Subcutaneous adipose tissue (tissue), 4 donors: ENCODE data around the gene DAB2IP. TPM values are rescaled to one million over a fixed set of nuclear protein-coding genes. Genes with fewer than 3 reads are reported as not detected.

Experiments used
- CTCF ChIP-seq: fragments of 450-650 bp; IDR thresholded peaks from one replicate; pipeline ENCODE4 v1.5.1; 2016; ENCODE audit warnings: low read depth, mild to moderate bottlenecking, control low read depth, antibody characterized with exemption, moderate library complexity
- total RNA-seq, 4 donors: library from RNA; depleted of rRNA; stranded (reverse); fragments of >200 nt; gene quantifications; one replicate each; pipeline ENCODE4 v1.1.0, GENCODE V29; 2016

The DAB2IP gene
- total RNA-seq, 4 donors from 2014 or later = 6.3 to 57.5 (median 32.8) TPM

DNA sequence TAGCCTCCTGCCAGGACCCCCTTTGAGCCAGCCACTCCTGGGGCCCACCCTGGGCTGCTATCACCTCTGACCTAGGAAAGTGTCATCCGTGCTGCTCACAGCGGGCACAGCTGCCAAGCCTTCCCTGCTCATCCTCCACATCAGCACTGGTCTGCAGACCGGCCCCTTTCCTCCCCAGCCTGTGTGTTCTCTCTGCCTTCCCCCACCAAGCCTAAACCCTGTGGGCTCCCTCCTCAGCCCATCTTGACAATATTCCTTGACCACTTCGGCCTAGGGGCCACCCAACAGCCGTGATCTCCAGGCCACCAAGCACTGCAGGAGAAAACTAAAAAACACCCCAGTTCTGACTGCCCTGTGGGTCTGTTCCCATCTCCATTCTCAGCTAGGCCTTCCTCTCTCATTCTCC is 135.1 kb downstream of the DAB2IP start:
- TF ChIP-seq CTCF = no peak

- no peak for TF ChIP-seq CTCF
Observed at GRCh38 chr9:121786998-121787422, 135.6 kb downstream of the DAB2IP start.

- TF ChIP-seq CTCF = no peak
Observed at GRCh38 chr9:121788686-121789366, 137.4 kb downstream of the DAB2IP start.

DNA sequence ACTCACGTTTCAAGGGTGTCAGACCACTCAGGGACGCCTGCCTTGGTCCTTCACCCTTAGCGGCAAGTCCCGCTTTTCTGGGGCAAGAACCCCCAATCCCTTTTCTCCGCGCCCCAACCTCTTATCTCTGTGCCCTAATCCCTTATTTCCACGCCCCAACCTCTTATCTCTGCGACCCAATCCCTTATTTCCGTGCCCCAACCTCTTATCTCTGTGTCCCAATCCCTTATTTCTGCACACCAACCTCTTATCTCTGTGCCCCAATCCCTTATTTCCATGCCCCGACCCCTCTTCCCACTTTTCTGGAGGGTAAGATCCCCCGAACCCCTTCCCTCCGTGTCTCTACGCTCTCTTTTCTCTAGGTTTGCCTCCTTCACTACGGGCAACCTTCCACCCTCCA is 139.4 kb downstream of the DAB2IP start:
- TF ChIP-seq CTCF = no peak

DNA sequence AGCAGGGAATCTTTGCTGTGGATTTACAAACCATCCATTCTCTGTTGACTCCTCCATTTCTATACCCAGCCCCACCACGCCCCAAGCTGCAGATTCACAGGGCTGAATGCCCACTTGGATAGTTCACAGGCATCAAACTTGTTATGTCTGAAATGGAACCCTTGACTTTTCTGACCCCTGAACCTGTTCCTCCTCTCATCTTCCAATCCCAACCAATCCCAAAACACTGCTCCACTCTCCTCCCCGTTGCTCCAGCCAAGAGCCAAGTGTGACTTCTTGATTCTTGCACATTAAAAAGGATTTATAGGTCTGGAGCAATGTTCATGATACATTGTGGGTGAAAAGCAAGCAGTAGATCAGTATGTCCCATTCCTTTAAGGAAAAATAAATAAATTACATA is 145.6 kb downstream of the DAB2IP start:
- no peak for TF ChIP-seq CTCF

DNA sequence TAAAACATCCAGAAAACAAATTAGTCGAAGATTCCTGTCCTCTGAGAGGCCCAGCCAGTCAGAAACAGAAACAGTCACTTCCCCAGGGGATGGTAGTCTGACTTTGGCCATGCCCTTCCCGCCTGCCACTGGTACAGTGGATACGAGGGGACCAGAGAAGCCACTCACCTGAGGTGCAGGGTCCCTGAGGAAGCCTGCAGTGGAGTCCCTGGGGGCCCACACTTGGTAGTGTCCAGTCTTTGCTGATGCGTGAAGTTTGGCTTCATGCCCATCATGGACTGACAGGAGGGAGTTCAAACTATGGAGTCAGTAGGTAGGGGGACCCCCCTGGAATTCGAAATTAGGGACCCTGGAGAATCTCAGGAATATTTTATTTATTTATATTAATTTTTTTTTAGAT is 147.5 kb downstream of the DAB2IP start:
- no peak for TF ChIP-seq CTCF

DNA sequence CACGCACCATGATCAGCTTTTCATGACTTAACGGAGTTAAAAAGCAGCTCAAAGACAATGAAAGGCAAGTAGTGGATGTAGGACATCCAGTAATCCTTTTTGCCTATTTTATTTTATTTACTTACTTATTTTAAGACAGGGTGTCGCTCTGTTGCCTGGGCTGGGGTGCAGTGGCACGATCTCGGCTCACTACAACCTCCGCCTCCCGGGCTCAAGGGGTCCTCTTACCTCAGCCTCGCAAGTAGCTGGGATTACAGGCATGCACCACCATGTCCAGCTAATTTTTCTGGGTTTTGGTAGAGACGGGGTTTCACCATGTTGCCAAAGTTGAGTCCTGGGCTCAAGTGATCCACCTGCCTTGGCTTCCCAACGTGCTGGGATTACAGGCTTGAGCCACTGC is 148.9 kb downstream of the DAB2IP start:
- TF ChIP-seq CTCF = no peak
